HEK293 (cell line): ENCODE results near the gene PDGFC.
A peak's percentile ranks its signal among the peaks of the same experiment; 100 is the strongest.

ENCODE experiments used
- BCL11A ChIP-seq: fragments of 450-650 bp; formaldehyde crosslinking; IDR thresholded peaks from 2 replicates; pipeline ENCODE4 v1.5.1; 2016; ENCODE audit warnings: low read depth, missing biosample characterization, missing genetic modification characterization
- GLI2 ChIP-seq: fragments of 450-650 bp; formaldehyde crosslinking; IDR thresholded peaks from 2 replicates; pipeline ENCODE4; 2017; ENCODE audit warnings: missing biosample characterization, missing genetic modification characterization, low read depth, borderline replicate concordance
- GLIS1 ChIP-seq: fragments of 450-650 bp; formaldehyde crosslinking; IDR thresholded peaks from 2 replicates; pipeline ENCODE4 v1.5.1; 2016; ENCODE audit warnings: missing biosample characterization, missing genetic modification characterization
- MZF1 ChIP-seq: fragments of 450-650 bp; formaldehyde crosslinking; IDR thresholded peaks from 2 replicates; pipeline ENCODE4 v1.5.1; 2017; ENCODE audit warnings: missing biosample characterization, missing genetic modification characterization, borderline replicate concordance
- SCRT2 ChIP-seq: fragments of 450-650 bp; formaldehyde crosslinking; IDR thresholded peaks from 2 replicates; pipeline ENCODE4 v1.5.1; 2016; ENCODE audit warnings: missing biosample characterization, missing genetic modification characterization
- TRIM28 ChIP-seq: IDR thresholded peaks from 2 replicates; pipeline ENCODE4 v1.6.1; 2011; ENCODE audit warnings: low read length, control low read depth, borderline replicate concordance
- ZBTB17 ChIP-seq: fragments of 450-650 bp; formaldehyde crosslinking; IDR thresholded peaks from 2 replicates; pipeline ENCODE4 v1.5.1; 2016; ENCODE audit warnings: missing biosample characterization, missing genetic modification characterization
- ZFP69B ChIP-seq: fragments of 450-650 bp; formaldehyde crosslinking; IDR thresholded peaks from 2 replicates; pipeline ENCODE4 v1.5.1; 2016; ENCODE audit warnings: missing biosample characterization, missing genetic modification characterization
- ZNF146 ChIP-seq: fragments of 450-650 bp; formaldehyde crosslinking; IDR thresholded peaks from 2 replicates; pipeline ENCODE4 v1.5.1; 2016; ENCODE audit warnings: missing biosample characterization, missing genetic modification characterization
- ZNF24 ChIP-seq: fragments of 450-650 bp; formaldehyde crosslinking; IDR thresholded peaks from 2 replicates; pipeline ENCODE4 v1.5.1; 2016; ENCODE audit warnings: missing biosample characterization, missing genetic modification characterization
- ZNF324 ChIP-seq: fragments of 450-650 bp; formaldehyde crosslinking; IDR thresholded peaks from 2 replicates; pipeline ENCODE4 v1.5.1; 2016; ENCODE audit warnings: missing biosample characterization, missing genetic modification characterization
- ZSCAN23 ChIP-seq: fragments of 450-650 bp; formaldehyde crosslinking; IDR thresholded peaks from 2 replicates; pipeline ENCODE4 v1.5.1; 2016; ENCODE audit warnings: missing biosample characterization, missing genetic modification characterization
- TF ChIP-seq, protein P1 (sequence below): fragments of 450-650 bp; formaldehyde crosslinking; IDR thresholded peaks from 2 replicates; pipeline ENCODE4 v1.5.1; 2017; ENCODE audit warnings: missing biosample characterization, missing genetic modification characterization
- TF ChIP-seq, protein P2 (sequence below): fragments of 450-650 bp; formaldehyde crosslinking; IDR thresholded peaks from 2 replicates; pipeline ENCODE4 v1.5.1; 2016; ENCODE audit warnings: missing biosample characterization, missing genetic modification characterization
- TF ChIP-seq, protein P3 (sequence below): fragments of 450-650 bp; formaldehyde crosslinking; IDR thresholded peaks from 2 replicates; pipeline ENCODE4 v1.5.1; 2016; ENCODE audit warnings: missing biosample characterization, missing genetic modification characterization
- TF ChIP-seq, protein P4 (sequence below): fragments of 450-650 bp; formaldehyde crosslinking; IDR thresholded peaks from 2 replicates; pipeline ENCODE4 v1.5.1; 2016; ENCODE audit warnings: missing biosample characterization, missing genetic modification characterization
- TF ChIP-seq, protein P5 (sequence below): fragments of 450-650 bp; formaldehyde crosslinking; IDR thresholded peaks from 2 replicates; pipeline ENCODE4 v1.5.1; 2016; ENCODE audit warnings: missing biosample characterization, missing genetic modification characterization
- TF ChIP-seq, protein P6 (sequence below): fragments of 450-650 bp; formaldehyde crosslinking; IDR thresholded peaks from 2 replicates; pipeline ENCODE4 v1.5.1; 2016; ENCODE audit warnings: missing biosample characterization, missing genetic modification characterization
- TF ChIP-seq, protein P7 (sequence below): fragments of 450-650 bp; formaldehyde crosslinking; IDR thresholded peaks from 2 replicates; pipeline ENCODE4 v1.5.1; 2017; ENCODE audit warnings: missing biosample characterization, missing genetic modification characterization
- TF ChIP-seq, protein P8 (sequence below): fragments of 450-650 bp; formaldehyde crosslinking; IDR thresholded peaks from 2 replicates; pipeline ENCODE4 v1.5.1; 2016; ENCODE audit warnings: missing biosample characterization, missing genetic modification characterization

Gene PDGFC

DNA sequence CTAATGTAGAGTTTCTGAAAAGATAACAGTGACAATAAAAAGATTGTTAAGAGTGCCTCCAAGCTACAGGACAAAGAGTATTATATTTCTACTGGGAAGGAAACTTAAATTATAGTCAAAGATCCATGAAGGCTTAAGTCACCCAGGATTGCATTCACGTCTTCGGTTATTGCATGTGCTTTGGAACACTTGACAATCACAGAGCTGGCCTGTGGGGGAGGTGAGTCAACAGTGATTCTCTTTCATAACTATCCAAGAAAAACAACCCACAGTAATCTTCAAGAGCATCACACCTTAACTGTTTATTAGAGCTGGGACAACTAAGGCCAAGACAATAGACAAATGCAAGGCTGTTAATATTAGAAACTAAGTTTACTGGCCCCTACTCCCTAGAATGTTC lies 40.3 kb downstream of the PDGFC start (continued):
- TF ChIP-seq, protein P1, sequence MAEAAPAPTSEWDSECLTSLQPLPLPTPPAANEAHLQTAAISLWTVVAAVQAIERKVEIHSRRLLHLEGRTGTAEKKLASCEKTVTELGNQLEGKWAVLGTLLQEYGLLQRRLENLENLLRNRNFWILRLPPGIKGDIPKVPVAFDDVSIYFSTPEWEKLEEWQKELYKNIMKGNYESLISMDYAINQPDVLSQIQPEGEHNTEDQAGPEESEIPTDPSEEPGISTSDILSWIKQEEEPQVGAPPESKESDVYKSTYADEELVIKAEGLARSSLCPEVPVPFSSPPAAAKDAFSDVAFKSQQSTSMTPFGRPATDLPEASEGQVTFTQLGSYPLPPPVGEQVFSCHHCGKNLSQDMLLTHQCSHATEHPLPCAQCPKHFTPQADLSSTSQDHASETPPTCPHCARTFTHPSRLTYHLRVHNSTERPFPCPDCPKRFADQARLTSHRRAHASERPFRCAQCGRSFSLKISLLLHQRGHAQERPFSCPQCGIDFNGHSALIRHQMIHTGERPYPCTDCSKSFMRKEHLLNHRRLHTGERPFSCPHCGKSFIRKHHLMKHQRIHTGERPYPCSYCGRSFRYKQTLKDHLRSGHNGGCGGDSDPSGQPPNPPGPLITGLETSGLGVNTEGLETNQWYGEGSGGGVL (tag by site-specific recombination) = peak; percentile 74
- no peak; the same call in 1 of the 2 replicates for TF ChIP-seq MZF1 (tag by site-specific recombination)
- TF ChIP-seq, protein P2, sequence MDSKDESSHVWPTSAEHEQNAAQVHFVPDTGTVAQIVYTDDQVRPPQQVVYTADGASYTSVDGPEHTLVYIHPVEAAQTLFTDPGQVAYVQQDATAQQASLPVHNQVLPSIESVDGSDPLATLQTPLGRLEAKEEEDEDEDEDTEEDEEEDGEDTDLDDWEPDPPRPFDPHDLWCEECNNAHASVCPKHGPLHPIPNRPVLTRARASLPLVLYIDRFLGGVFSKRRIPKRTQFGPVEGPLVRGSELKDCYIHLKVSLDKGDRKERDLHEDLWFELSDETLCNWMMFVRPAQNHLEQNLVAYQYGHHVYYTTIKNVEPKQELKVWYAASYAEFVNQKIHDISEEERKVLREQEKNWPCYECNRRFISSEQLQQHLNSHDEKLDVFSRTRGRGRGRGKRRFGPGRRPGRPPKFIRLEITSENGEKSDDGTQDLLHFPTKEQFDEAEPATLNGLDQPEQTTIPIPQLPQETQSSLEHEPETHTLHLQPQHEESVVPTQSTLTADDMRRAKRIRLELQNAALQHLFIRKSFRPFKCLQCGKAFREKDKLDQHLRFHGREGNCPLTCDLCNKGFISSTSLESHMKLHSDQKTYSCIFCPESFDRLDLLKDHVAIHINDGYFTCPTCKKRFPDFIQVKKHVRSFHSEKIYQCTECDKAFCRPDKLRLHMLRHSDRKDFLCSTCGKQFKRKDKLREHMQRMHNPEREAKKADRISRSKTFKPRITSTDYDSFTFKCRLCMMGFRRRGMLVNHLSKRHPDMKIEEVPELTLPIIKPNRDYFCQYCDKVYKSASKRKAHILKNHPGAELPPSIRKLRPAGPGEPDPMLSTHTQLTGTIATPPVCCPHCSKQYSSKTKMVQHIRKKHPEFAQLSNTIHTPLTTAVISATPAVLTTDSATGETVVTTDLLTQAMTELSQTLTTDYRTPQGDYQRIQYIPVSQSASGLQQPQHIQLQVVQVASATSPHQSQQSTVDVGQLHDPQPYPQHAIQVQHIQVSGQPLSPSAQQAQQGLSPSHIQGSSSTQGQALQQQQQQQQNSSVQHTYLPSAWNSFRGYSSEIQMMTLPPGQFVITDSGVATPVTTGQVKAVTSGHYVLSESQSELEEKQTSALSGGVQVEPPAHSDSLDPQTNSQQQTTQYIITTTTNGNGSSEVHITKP (tag by site-specific recombination) = peak; percentile 93
- TF ChIP-seq ZNF324 (tag by site-specific recombination) = 0 out of 2 replicates have a peak, but pooled peaks have one; percentile 55
- peak; percentile 29; the same call in 1 of the 2 replicates for TF ChIP-seq GLI2 (tag by site-specific recombination)
- TF ChIP-seq, protein P3, sequence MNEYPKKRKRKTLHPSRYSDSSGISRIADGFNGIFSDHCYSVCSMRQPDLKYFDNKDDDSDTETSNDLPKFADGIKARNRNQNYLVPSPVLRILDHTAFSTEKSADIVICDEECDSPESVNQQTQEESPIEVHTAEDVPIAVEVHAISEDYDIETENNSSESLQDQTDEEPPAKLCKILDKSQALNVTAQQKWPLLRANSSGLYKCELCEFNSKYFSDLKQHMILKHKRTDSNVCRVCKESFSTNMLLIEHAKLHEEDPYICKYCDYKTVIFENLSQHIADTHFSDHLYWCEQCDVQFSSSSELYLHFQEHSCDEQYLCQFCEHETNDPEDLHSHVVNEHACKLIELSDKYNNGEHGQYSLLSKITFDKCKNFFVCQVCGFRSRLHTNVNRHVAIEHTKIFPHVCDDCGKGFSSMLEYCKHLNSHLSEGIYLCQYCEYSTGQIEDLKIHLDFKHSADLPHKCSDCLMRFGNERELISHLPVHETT (tag by site-specific recombination) = peak; percentile 64; the same call in 1 of the 2 replicates
- peak; percentile 86; the same call in 1 of the 2 replicates for TF ChIP-seq TRIM28
- TF ChIP-seq ZSCAN23 (tag by site-specific recombination) = 0 out of 2 replicates have a peak, but pooled peaks have one; percentile 49
- TF ChIP-seq, protein P4, sequence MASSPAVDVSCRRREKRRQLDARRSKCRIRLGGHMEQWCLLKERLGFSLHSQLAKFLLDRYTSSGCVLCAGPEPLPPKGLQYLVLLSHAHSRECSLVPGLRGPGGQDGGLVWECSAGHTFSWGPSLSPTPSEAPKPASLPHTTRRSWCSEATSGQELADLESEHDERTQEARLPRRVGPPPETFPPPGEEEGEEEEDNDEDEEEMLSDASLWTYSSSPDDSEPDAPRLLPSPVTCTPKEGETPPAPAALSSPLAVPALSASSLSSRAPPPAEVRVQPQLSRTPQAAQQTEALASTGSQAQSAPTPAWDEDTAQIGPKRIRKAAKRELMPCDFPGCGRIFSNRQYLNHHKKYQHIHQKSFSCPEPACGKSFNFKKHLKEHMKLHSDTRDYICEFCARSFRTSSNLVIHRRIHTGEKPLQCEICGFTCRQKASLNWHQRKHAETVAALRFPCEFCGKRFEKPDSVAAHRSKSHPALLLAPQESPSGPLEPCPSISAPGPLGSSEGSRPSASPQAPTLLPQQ (tag by site-specific recombination) = peak; percentile 73
- TF ChIP-seq, protein P5, sequence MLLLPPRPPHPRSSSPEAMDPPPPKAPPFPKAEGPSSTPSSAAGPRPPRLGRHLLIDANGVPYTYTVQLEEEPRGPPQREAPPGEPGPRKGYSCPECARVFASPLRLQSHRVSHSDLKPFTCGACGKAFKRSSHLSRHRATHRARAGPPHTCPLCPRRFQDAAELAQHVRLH (tag by site-specific recombination) = 0 out of 2 replicates have a peak, but pooled peaks have one; percentile 51
- TF ChIP-seq ZNF146 (tag by site-specific recombination) = no peak
- TF ChIP-seq, protein P6, sequence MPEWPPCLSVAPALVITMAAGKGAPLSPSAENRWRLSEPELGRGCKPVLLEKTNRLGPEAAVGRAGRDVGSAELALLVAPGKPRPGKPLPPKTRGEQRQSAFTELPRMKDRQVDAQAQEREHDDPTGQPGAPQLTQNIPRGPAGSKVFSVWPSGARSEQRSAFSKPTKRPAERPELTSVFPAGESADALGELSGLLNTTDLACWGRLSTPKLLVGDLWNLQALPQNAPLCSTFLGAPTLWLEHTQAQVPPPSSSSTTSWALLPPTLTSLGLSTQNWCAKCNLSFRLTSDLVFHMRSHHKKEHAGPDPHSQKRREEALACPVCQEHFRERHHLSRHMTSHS (tag by site-specific recombination) = peak; percentile 61; the same call in 1 of the 2 replicates
- TF ChIP-seq BCL11A (tag by site-specific recombination) = peak; percentile 87; the same call in 1 of the 2 replicates
- TF ChIP-seq, protein P7, sequence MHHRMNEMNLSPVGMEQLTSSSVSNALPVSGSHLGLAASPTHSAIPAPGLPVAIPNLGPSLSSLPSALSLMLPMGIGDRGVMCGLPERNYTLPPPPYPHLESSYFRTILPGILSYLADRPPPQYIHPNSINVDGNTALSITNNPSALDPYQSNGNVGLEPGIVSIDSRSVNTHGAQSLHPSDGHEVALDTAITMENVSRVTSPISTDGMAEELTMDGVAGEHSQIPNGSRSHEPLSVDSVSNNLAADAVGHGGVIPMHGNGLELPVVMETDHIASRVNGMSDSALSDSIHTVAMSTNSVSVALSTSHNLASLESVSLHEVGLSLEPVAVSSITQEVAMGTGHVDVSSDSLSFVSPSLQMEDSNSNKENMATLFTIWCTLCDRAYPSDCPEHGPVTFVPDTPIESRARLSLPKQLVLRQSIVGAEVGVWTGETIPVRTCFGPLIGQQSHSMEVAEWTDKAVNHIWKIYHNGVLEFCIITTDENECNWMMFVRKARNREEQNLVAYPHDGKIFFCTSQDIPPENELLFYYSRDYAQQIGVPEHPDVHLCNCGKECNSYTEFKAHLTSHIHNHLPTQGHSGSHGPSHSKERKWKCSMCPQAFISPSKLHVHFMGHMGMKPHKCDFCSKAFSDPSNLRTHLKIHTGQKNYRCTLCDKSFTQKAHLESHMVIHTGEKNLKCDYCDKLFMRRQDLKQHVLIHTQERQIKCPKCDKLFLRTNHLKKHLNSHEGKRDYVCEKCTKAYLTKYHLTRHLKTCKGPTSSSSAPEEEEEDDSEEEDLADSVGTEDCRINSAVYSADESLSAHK (tag by site-specific recombination) = peak; percentile 83
- TF ChIP-seq ZBTB17 = peak; percentile 75
- TF ChIP-seq SCRT2 = peak; percentile 41; the same call in 1 of the 2 replicates
- TF ChIP-seq GLIS1 (tag by site-specific recombination) = peak; percentile 93
- TF ChIP-seq, protein P8, sequence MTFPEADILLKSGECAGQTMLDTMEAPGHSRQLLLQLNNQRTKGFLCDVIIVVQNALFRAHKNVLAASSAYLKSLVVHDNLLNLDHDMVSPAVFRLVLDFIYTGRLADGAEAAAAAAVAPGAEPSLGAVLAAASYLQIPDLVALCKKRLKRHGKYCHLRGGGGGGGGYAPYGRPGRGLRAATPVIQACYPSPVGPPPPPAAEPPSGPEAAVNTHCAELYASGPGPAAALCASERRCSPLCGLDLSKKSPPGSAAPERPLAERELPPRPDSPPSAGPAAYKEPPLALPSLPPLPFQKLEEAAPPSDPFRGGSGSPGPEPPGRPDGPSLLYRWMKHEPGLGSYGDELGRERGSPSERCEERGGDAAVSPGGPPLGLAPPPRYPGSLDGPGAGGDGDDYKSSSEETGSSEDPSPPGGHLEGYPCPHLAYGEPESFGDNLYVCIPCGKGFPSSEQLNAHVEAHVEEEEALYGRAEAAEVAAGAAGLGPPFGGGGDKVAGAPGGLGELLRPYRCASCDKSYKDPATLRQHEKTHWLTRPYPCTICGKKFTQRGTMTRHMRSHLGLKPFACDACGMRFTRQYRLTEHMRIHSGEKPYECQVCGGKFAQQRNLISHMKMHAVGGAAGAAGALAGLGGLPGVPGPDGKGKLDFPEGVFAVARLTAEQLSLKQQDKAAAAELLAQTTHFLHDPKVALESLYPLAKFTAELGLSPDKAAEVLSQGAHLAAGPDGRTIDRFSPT = peak; percentile 86
- peak; percentile 92 for TF ChIP-seq ZNF24 (tag by site-specific recombination)
- TF ChIP-seq ZFP69B (tag by site-specific recombination) = peak; percentile 45; the same call in 1 of the 2 replicates
